Right lobe of liver (tissue), 6 donors: ENCODE measurements around the gene ESPNL. TPM values are rescaled to one million over a fixed set of nuclear protein-coding genes. Genes with fewer than 3 reads are reported as not detected.

Experiments used
- ATAC-seq, 4 donors: fragments of 200-7000 bp; cut with Tn5 transposase; one replicate each; pipeline ENCODE4 v1.9.1; 2020; ENCODE audit warnings: mild to moderate bottlenecking in 4 of 4, moderate library complexity in 4 of 4
- DNase-seq, 3 donors: peaks; one replicate each; pipeline ENCODE4 v3.0.0-alpha.2; 2020
- H3K27ac ChIP-seq, 3 donors: fragments of 200-600 bp; one replicate each; pipeline ENCODE4 v1.8.0; 2022
- H3K27me3 ChIP-seq, 2 donors: fragments of 200-600 bp; one replicate each; pipeline ENCODE4 v1.8.0; 2022
- H3K36me3 ChIP-seq, 4 donors: fragments of 200-600 bp; sonication (generic) in 1 of 4; one replicate each; pipeline versions ENCODE4 v1.5.1 to v1.8.0; 2017 to 2022; ENCODE audit warnings: control low read depth in 1 of 4
- H3K4me1 ChIP-seq, 4 donors: fragments of 200-600 bp; sonication (generic) in 1 of 4; one replicate each; pipeline versions ENCODE4 v1.5.1 to v1.8.0; 2017 to 2022; ENCODE audit warnings: control low read depth in 1 of 4
- H3K4me3 ChIP-seq, 3 donors: fragments of 200-600 bp; one replicate each; pipeline ENCODE4 v1.8.0; 2022
- H3K9me3 ChIP-seq, 4 donors: fragments of 200-600 bp; sonication (generic) in 1 of 4; one replicate each; pipeline versions ENCODE4 v1.5.1 to v1.8.0; 2017 to 2022; ENCODE audit warnings: control low read depth in 1 of 4
- CTCF ChIP-seq, 4 donors: fragments of 200-600 bp in 3 of 4; fragments of 450-650 bp in 1 of 4; IDR thresholded peaks; one replicate each; pipeline versions ENCODE4 v1.5.1 to v1.8.0; 2016 to 2022; ENCODE audit warnings: antibody characterized with exemption in 4 of 4, mild to moderate bottlenecking in 2 of 4
- POLR2A ChIP-seq: fragments of 450-650 bp; IDR thresholded peaks from one replicate; pipeline ENCODE4 v1.6.1; 2017; ENCODE audit warnings: antibody characterized with exemption, mild to moderate bottlenecking
- WGBS: methylation state at CpG from one replicate; pipeline ENCODE4 v1.1.6; 2018; ENCODE audit warnings: low coverage, low lambda C conversion rate; ENCODE audit not compliant: insufficient coverage; ENCODE audit errors: missing lambda C conversion rate; 5-methylcytosine and 5-hydroxymethylcytosine counted together
- intact Hi-C, 2 donors: fragments of 100-400 bp; cut with DNase I; formaldehyde crosslinking; loops; one replicate each; pipeline versions ENCODE4 v1.11.2 to v1.14.1; 2022
- total RNA-seq, 6 experiments: library from RNA; depleted of rRNA in 2 of 6; stranded (reverse); fragments of >200 nt in 2 of 6; fragmentation: NEBNext Ultra II Directional in 3 of 6; extraction: Animal tissue kit (Norgen Biotek cat#: 25700) in 3 of 6; gene quantifications; one replicate each; pipeline versions ENCODE4 v1.1.0 to v1.2.4, GENCODE V29; 2016 to 2023
- donor health status: DM: no; HTN: yes; CAD: no.
- donor health status: DM: no; HTN: no; CAD: no.
- donor health status: DM: no; HTN: no; CAD: no.
- donor health status: DM: no; HTN: yes; CAD: no.
- donor health status: DM: no; HTN: yes; CAD: no.

The ESPNL gene
- total RNA-seq, 6 experiments from 2014 or later: 0.11 to 1.1 (median 0.50) TPM

- intact Hi-C loops: no loop called here
These were observed 6.7 kb upstream of the ESPNL start for GRCh38 chr2:238093181-238094140.

GRCh38 chr2:238094438-238095022 lies 5.6 kb upstream of the ESPNL start:
- peak in 2 of 3 donors; percentile 38 to 54 for DNase-seq
- Histone ChIP-seq H3K4me3 (no peak overlapping the region), H3K4me1 (peaks cover 0 to 5% (median 0%) of the 10 kb centered on the region in 4 donors), H3K27me3 (no peaks in the 10 kb centered on the region), H3K27ac (no peak overlapping the region), H3K9me3 (no peaks in the 10 kb centered on the region), H3K36me3 (no peaks in the 10 kb centered on the region)
- ATAC-seq: no peak
- TF ChIP-seq CTCF (IDR thresholded peaks at IDR 0.05) (no peak), POLR2A (no peak)
- intact Hi-C loops: no loop called here
- 90% methylated on average over 9 of the region's 17 CpGs for WGBS

More at GRCh38 chr2:238093181-238094140, 6.7 kb upstream of the ESPNL start:
- TF ChIP-seq POLR2A: no peak
- TF ChIP-seq CTCF (IDR thresholded peaks at IDR 0.05): no peak
- 68% methylated on average over 3 of the region's 26 CpGs for WGBS
- Histone ChIP-seq H3K36me3 (no peaks in the 10 kb centered on the region), H3K4me3 (no peak overlapping the region), H3K27me3 (no peaks in the 10 kb centered on the region), H3K4me1 (no peaks in the 10 kb centered on the region), H3K9me3 (no peaks in the 10 kb centered on the region), H3K27ac (no peak overlapping the region)
- ATAC-seq (no peak), DNase-seq (peak in 1 of 3 donors; percentile 37)

- TF ChIP-seq POLR2A: no peak
- TF ChIP-seq CTCF (IDR thresholded peaks at IDR 0.05): no peak
- 92% methylated on average over 5 of the region's 7 CpGs for WGBS
- H3K9me3 ChIP-seq: no peaks in the 10 kb centered on the region
- ATAC-seq (no peak), DNase-seq (peak in 1 of 3 donors; percentile 35)
- intact Hi-C loops: no loop called here
- no peaks in the 10 kb centered on the region for H3K36me3 ChIP-seq
- H3K27me3 ChIP-seq: no peaks in the 10 kb centered on the region
- H3K27ac ChIP-seq: no peak overlapping the region
- no peak overlapping the region for H3K4me3 ChIP-seq
- peaks cover 0 to 5% (median 0%) of the 10 kb centered on the region in 4 donors for H3K4me1 ChIP-seq
These were observed 5.0 kb upstream of the ESPNL start for GRCh38 chr2:238095143-238095542.

GRCh38 chr2:238096311-238097011 lies 3.7 kb upstream of the ESPNL start:
- WGBS: 85% methylated on average over 8 of the region's 22 CpGs
- peak in 1 of 3 donors; percentile 44 for DNase-seq

More at GRCh38 chr2:238096311-238097011, 3.7 kb upstream of the ESPNL start:
- no peak for ATAC-seq
- no peak overlapping the region for H3K4me3 ChIP-seq
- no peak overlapping the region for H3K27ac ChIP-seq
- H3K9me3 ChIP-seq: no peaks in the 10 kb centered on the region
- no peaks in the 10 kb centered on the region for H3K27me3 ChIP-seq
- H3K36me3 ChIP-seq: no peaks in the 10 kb centered on the region
- intact Hi-C loops: no loop called here
- H3K4me1 ChIP-seq: peaks cover 0 to 5% (median 0%) of the 10 kb centered on the region in 4 donors
- TF ChIP-seq CTCF (IDR thresholded peaks at IDR 0.05): no peak
- no peak for TF ChIP-seq POLR2A
